ENCODE data around the gene PSTPIP2. TPM values are rescaled to one million over a fixed set of nuclear protein-coding genes. Genes with fewer than 3 reads are reported as not detected.
"Not testable (repeated sequence)": the region's sequence is repeated elsewhere in the genome, so short reads cannot be mapped to it uniquely, and the experiment has no call there.

Gene PSTPIP2
- total RNA-seq (2014; rRNA removed; shearing (Covaris generic)), result 6.1 and 6.8 TPM in 2 replicates

- H3K27me3 ChIP-seq, result no peaks in the 10 kb centered on the region
- H3K27ac ChIP-seq, result peak within 1 kb of the TSS; percentile 31; the same call in 1 of the 2 replicates
- no peaks in the 10 kb centered on the region for H3K4me1 ChIP-seq
- H3K9me3 ChIP-seq (replicated peaks), result no peaks in the 10 kb centered on the region
- peak; percentile 54 to 65 for DNase-seq
- no peaks in the 10 kb centered on the region for H3K36me3 ChIP-seq
- peak within 1 kb of the TSS; percentile 82 for H3K4me3 ChIP-seq
Observed at GRCh38 chr18:46071653-46072375, at the start of gene PSTPIP2. Gene PSTPIP2, minus strand, starts transcription at chr18:46072260. Its CDS starts 72 bp downstream, at chr18:46072188.

DNA sequence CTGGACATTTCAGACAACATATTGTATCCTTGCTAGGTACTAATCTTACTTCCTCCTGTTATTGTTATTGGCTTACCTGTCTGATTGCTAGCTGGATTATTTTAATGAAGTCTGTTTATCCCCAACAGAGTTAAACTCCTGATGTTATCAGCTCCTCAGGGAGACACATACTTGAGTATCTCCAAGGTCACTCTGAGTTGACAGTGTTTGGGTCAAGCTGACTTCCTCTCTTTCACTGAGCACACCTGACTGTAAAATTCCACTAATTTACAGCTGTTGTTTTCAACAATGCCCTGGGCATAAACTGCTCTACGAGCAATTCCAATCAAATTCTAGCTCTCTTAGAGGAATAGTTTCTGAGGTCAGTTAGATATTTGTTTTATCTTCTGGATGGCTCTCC lies 41.7 kb upstream of the PSTPIP2 start:
- H3K9me3 ChIP-seq (replicated peaks), result no peaks in the 10 kb centered on the region
- DNase-seq, result no peak

DNA sequence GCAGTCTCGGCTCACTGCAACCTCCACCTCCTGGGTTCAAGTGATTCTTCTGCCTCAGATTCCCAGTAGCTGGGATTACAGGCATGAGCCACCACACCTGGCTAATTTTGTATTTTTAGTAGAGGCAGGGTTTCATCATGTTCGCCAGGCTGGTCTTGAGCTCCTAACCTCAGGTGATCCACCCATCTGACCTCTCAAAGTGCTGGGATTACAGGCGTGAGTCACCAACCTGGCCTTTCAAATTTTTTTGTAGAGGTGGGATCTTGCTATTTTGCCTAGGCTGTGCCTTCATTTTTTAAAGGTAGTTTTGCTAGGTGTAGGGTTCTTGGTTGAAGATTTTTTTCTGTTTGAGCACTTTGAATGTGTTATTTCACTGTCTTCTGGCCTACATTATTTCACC lies 38.3 kb upstream of the PSTPIP2 start:
- H3K27ac ChIP-seq, result no peak overlapping the region
- no peaks in the 10 kb centered on the region for H3K4me1 ChIP-seq
- no peaks in the 10 kb centered on the region for H3K9me3 ChIP-seq (replicated peaks)
- H3K36me3 ChIP-seq, result peaks cover 2% of the 10 kb centered on the region; the same call in 1 of the 2 replicates
- no peak for DNase-seq
- no peak overlapping the region for H3K4me3 ChIP-seq
- H3K27me3 ChIP-seq, result no peaks in the 10 kb centered on the region

More for the DNA sequence above, 41.7 kb upstream of the PSTPIP2 start:
- Histone ChIP-seq H3K36me3 (0 out of 2 replicates have a peak, but pooled peaks cover 2% of the 10 kb centered on the region), H3K27me3 (no peaks in the 10 kb centered on the region), H3K27ac (no peak overlapping the region), H3K4me1 (no peaks in the 10 kb centered on the region), H3K4me3 (no peak overlapping the region)

GRCh38 chr18:46109386-46109785 lies 37.3 kb upstream of the PSTPIP2 start:
- Histone ChIP-seq H3K27ac (no peak overlapping the region), H3K9me3 (replicated peaks) (no peaks in the 10 kb centered on the region), H3K36me3 (no peaks in the 10 kb centered on the region; the same call in 1 of the 2 replicates), H3K27me3 (no peaks in the 10 kb centered on the region), H3K4me1 (no peaks in the 10 kb centered on the region), H3K4me3 (no peak overlapping the region)
- no peak for DNase-seq

DNA sequence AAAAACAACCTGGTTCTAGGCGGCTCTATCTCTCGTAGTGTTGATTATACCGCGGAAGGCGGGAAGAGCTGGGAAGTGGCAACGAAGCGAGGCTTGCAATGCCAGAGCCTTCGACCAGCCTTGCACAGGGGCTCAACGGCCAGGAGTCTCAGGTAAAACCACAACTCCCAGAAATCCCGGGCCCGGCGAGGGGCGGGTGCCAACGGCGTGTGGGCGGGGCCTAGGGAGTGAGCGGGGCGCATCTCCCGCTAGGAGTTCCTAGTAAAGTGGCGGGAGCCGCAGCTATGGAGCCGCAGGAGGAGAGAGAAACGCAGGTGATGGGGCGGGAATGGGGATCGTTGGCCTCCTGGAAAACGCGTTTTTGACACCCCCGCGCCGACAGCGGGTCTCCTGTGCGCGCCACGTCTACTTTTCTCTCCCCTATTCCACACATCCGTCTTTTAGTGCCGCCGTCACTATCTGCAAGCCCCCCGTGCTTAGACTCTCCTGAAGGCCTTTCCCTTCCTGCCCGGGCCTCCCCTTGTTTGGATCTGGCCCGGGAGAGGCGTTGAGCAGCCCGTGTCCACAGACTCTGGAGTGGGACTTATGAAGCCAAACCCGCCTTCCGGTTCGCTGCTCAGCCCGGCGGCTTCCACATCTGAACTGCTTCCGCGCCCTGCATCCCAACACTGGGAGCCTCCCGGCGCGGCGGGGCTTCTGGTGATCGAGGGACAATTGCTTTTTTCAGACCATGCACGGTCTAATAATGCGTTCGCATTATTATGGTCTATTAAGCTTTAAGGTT lies 32.3 kb upstream of the PSTPIP2 start, which contains the start of gene HAUS1:
TSS of gene HAUS1 (plus strand) at position 258 of the 784 bp plus-strand sequence. CDS start at position 285, 27 bp downstream.
- H3K27me3 ChIP-seq, result no peaks in the 10 kb centered on the region
- peak within 1 kb of the TSS; percentile 75 for H3K27ac ChIP-seq
- DNase-seq, result peak; percentile 89
- no peaks in the 10 kb centered on the region for H3K9me3 ChIP-seq (replicated peaks)
- no peaks in the 10 kb centered on the region; the same call in 1 of the 2 replicates for H3K36me3 ChIP-seq
- no peaks in the 10 kb centered on the region for H3K4me1 ChIP-seq
- peak within 1 kb of the TSS; percentile 77 for H3K4me3 ChIP-seq

GRCh38 chr18:46099463-46099862 lies 27.4 kb upstream of the PSTPIP2 start:
- H3K36me3 ChIP-seq, result peaks cover 8% of the 10 kb centered on the region
- no peak for DNase-seq
- no peaks in the 10 kb centered on the region for H3K9me3 ChIP-seq (replicated peaks)

GRCh38 chr18:46098616-46098933 lies 26.5 kb upstream of the PSTPIP2 start:
- Histone ChIP-seq H3K4me1 (no peaks in the 10 kb centered on the region), H3K27me3 (no peaks in the 10 kb centered on the region), H3K9me3 (replicated peaks) (no peaks in the 10 kb centered on the region), H3K27ac (peak overlapping the region; percentile 82), H3K36me3 (peaks cover 13% of the 10 kb centered on the region), H3K4me3 (peak overlapping the region; percentile 98)
- no peak for DNase-seq

More at GRCh38 chr18:46099463-46099862, 27.4 kb upstream of the PSTPIP2 start:
- no peaks in the 10 kb centered on the region for H3K4me1 ChIP-seq
- no peak overlapping the region for H3K27ac ChIP-seq
- no peaks in the 10 kb centered on the region for H3K27me3 ChIP-seq
- no peak overlapping the region for H3K4me3 ChIP-seq

GRCh38 chr18:46097801-46098615 lies 25.9 kb upstream of the PSTPIP2 start, which contains the start of gene ATP5F1A:
Gene ATP5F1A, minus strand, starts transcription at chr18:46098296. Its CDS starts 65 bp downstream, at chr18:46098231.
- Histone ChIP-seq H3K4me3 (peak within 1 kb of the TSS; percentile 98), H3K36me3 (peaks cover 17% of the 10 kb centered on the region), H3K27ac (peak within 1 kb of the TSS; percentile 82), H3K9me3 (replicated peaks) (no peaks in the 10 kb centered on the region), H3K4me1 (no peaks in the 10 kb centered on the region), H3K27me3 (no peaks in the 10 kb centered on the region)
- peak; percentile 78 to 80 for DNase-seq

DNA sequence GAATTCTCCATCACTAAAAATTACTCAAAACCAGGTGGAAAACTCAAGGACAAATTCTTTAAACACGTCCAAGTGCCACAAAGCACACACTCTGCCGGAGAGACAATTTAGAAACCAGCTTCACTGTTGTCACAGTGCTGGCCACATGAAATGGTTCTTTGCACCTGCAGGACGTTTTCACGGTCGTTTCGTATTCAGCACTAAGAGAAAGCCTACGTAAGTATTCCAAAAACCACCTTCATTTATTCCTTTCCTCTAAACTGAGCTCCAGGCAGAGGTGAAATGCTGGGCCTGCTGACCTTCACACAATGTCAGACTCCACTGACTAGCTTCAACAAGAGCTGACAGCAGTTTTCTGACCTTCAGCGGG lies 25.4 kb upstream of the PSTPIP2 start:
- no peak for DNase-seq
- peaks cover 21% of the 10 kb centered on the region for H3K36me3 ChIP-seq

GRCh38 chr18:46096651-46097300 lies 24.7 kb upstream of the PSTPIP2 start:
- no peak overlapping the region for H3K27ac ChIP-seq
- no peaks in the 10 kb centered on the region for H3K27me3 ChIP-seq
- peaks cover 24% of the 10 kb centered on the region for H3K36me3 ChIP-seq
- no peaks in the 10 kb centered on the region for H3K9me3 ChIP-seq (replicated peaks)
- DNase-seq, result no peak
- H3K4me1 ChIP-seq, result no peaks in the 10 kb centered on the region
- peak overlapping the region; percentile 98 for H3K4me3 ChIP-seq

More for the DNA sequence above, 25.4 kb upstream of the PSTPIP2 start:
- Histone ChIP-seq H3K4me3 (peak overlapping the region; percentile 98), H3K27ac (peak overlapping the region; percentile 82), H3K9me3 (replicated peaks) (no peaks in the 10 kb centered on the region), H3K27me3 (no peaks in the 10 kb centered on the region), H3K4me1 (no peaks in the 10 kb centered on the region)

- Histone ChIP-seq H3K9me3 (replicated peaks) (no peaks in the 10 kb centered on the region), H3K4me1 (no peaks in the 10 kb centered on the region), H3K27me3 (no peaks in the 10 kb centered on the region), H3K36me3 (peaks cover 36% of the 10 kb centered on the region), H3K27ac (no peak overlapping the region), H3K4me3 (no peak overlapping the region)
- no peak for DNase-seq
Observed at GRCh38 chr18:46095532-46095931, 23.5 kb upstream of the PSTPIP2 start.

DNA sequence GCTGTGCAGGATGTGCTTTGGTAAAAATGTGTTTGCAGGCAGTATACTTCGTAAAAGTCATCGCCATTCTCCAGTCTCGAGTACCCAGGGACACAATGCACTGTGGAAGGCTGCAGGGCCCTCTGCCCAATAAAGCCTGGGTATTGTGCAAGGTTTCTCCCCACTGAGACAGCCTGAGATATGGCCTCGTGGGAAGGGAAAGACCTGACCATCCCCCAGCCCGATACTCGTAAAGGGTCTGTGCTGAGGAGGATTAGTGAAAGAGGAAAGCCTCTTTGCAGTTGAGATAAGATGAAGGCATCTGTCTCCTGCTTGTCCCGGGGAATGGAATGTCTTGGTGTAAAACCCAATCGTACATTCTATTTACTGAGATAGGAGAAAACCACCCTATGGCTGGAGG lies 16.4 kb upstream of the PSTPIP2 start:
- not testable (repeated sequence) for H3K4me1 ChIP-seq; H3K4me3 ChIP-seq; H3K27ac ChIP-seq; H3K9me3 ChIP-seq (replicated peaks); DNase-seq; H3K27me3 ChIP-seq
- H3K36me3 ChIP-seq, result peaks cover 79% of the 10 kb centered on the region

DNA sequence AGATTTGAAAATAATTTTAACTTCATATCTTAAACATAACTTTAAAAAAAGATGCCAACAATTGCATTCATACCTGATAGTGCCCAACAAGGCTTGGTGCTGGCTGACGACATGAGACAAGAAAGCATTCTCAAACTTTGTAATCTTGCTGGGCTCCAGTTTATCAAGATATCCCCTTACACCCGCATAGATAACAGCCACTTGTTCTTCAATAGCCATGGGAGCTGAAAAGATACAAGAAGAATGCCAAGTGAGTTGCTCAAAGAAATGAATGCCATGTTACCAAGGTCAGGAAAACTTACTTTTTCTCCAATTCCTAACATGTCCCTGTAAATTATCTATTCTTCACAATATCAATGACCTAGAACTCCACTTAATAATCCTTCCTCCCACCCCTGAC lies 12.4 kb upstream of the PSTPIP2 start:
- Histone ChIP-seq H3K27ac (no peak overlapping the region), H3K4me3 (no peak overlapping the region), H3K36me3 (peaks cover 60% of the 10 kb centered on the region), H3K4me1 (no peaks in the 10 kb centered on the region), H3K27me3 (no peaks in the 10 kb centered on the region), H3K9me3 (replicated peaks) (no peaks in the 10 kb centered on the region)
- DNase-seq, result no peak

GRCh38 chr18:46080156-46080555 lies 8.1 kb upstream of the PSTPIP2 start:
- no peaks in the 10 kb centered on the region for H3K4me1 ChIP-seq
- no peaks in the 10 kb centered on the region for H3K9me3 ChIP-seq (replicated peaks)
- H3K4me3 ChIP-seq, result no peak overlapping the region
- no peaks in the 10 kb centered on the region for H3K27me3 ChIP-seq
- no peak for DNase-seq
- H3K27ac ChIP-seq, result no peak overlapping the region
- H3K36me3 ChIP-seq, result peaks cover 26% of the 10 kb centered on the region

Data from SJCRH30 (cell line).